Nucleus accumbens (tissue), 56 donors: ENCODE results near the gene FAF1.
A peak's percentile ranks its signal among the peaks of the same experiment; 100 is the strongest.

Experiments used
- DNase-seq, 56 donors: peaks; one replicate each; lab custom pipeline; 2025; lab: John Stamatoyannopoulos, UW

The FAF1 gene

GRCh38 chr1:50423670-50424000 lies 536.4 kb downstream of the FAF1 start:
- DNase-seq: no peak

- DNase-seq: peak in 22 of 56 donors; percentile 3 to 49 (median 12)
These were observed 537.0 kb downstream of the FAF1 start, which contains the start of gene DMRTA2 for GRCh38 chr1:50422946-50423669. Gene DMRTA2, minus strand, starts transcription at chr1:50423443. Its CDS starts 1,907 bp downstream, at chr1:50421536.

- DNase-seq: no peak
These were observed 537.5 kb downstream of the FAF1 start for GRCh38 chr1:50422675-50422945.

- no peak for DNase-seq
These were observed 538.0 kb downstream of the FAF1 start for GRCh38 chr1:50421768-50422674.

GRCh38 chr1:50421366-50421748 lies 538.7 kb downstream of the FAF1 start:
- no peak for DNase-seq

GRCh38 chr1:50420689-50421365 lies 539.2 kb downstream of the FAF1 start:
- no peak for DNase-seq

- DNase-seq: no peak
These were observed 540.0 kb downstream of the FAF1 start for GRCh38 chr1:50419907-50420677.

- no peak for DNase-seq
These were observed 540.7 kb downstream of the FAF1 start for GRCh38 chr1:50419192-50419906.

GRCh38 chr1:50418600-50419109 lies 541.4 kb downstream of the FAF1 start:
- no peak for DNase-seq

GRCh38 chr1:50417946-50418599 lies 542.0 kb downstream of the FAF1 start:
- DNase-seq: no peak

GRCh38 chr1:50417507-50417906 lies 542.6 kb downstream of the FAF1 start:
- DNase-seq: no peak

- DNase-seq: no peak
These were observed 543.3 kb downstream of the FAF1 start for GRCh38 chr1:50416553-50417453.

GRCh38 chr1:50416150-50416527 lies 543.9 kb downstream of the FAF1 start:
- DNase-seq: no peak

GRCh38 chr1:50415235-50416149 lies 544.6 kb downstream of the FAF1 start:
- DNase-seq: no peak

- no peak for DNase-seq
These were observed 545.2 kb downstream of the FAF1 start for GRCh38 chr1:50414853-50415234.

- DNase-seq: no peak
These were observed 547.1 kb downstream of the FAF1 start for GRCh38 chr1:50412813-50413476.

GRCh38 chr1:50405814-50406213 lies 554.3 kb downstream of the FAF1 start:
- no peak for DNase-seq
